ENCODE results near the gene KRTAP2-1.

DNA sequence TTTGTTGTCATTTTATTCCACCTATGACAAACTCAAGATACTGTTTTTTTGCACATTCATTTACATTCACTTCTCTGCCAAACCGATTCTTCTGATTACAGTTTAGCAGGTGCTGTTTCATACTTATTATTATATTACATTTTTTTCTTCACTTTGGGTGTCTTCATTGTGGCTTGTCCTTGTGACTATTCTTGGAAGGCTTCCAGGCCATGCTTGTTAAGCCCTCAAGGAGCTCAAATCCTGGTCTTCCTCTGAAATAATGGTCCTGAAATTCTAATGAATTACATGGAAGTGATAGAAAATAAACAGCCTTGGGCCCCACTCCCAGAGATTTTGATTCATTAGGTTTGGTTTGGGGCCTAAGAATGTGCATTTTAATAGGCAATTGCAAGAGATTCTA is 17.2 kb upstream of the KRTAP2-1 start:
- TF ChIP-seq POLR2A (IDR thresholded peaks at IDR 0.05) (no peak), POLR2AphosphoS5 (IDR thresholded peaks at IDR 0.05) (no peak)
- TF ChIP-seq, protein P1, sequence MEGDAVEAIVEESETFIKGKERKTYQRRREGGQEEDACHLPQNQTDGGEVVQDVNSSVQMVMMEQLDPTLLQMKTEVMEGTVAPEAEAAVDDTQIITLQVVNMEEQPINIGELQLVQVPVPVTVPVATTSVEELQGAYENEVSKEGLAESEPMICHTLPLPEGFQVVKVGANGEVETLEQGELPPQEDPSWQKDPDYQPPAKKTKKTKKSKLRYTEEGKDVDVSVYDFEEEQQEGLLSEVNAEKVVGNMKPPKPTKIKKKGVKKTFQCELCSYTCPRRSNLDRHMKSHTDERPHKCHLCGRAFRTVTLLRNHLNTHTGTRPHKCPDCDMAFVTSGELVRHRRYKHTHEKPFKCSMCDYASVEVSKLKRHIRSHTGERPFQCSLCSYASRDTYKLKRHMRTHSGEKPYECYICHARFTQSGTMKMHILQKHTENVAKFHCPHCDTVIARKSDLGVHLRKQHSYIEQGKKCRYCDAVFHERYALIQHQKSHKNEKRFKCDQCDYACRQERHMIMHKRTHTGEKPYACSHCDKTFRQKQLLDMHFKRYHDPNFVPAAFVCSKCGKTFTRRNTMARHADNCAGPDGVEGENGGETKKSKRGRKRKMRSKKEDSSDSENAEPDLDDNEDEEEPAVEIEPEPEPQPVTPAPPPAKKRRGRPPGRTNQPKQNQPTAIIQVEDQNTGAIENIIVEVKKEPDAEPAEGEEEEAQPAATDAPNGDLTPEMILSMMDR (IDR thresholded peaks at IDR 0.05 in 8 of 11, conservative IDR thresholded peaks at IDR 0.05 in 3 of 11): no peak
